IPS-20b (cell line): ENCODE results near the gene PCMTD2.
A peak's percentile ranks its signal among the peaks of the same experiment; 100 is the strongest.

Source experiments
- H3K27ac ChIP-seq: one replicate; pipeline ENCODE4 v1.5.1; 2013; ENCODE audit warnings: low read length
- H3K27me3 ChIP-seq: 2 replicates; pipeline ENCODE4 v1.6.1; 2013; ENCODE audit warnings: mild to moderate bottlenecking, low read length, inconsistent platforms; ENCODE audit not compliant: insufficient read depth
- H3K36me3 ChIP-seq: 2 replicates; pipeline ENCODE4 v1.6.1; 2013; ENCODE audit warnings: low read depth, mild to moderate bottlenecking, inconsistent platforms, low read length, moderate library complexity; ENCODE audit not compliant: insufficient read depth
- H3K4me1 ChIP-seq: 2 replicates; pipeline ENCODE4 v1.6.1; 2013; ENCODE audit warnings: mild to moderate bottlenecking, control low read depth, inconsistent platforms, low read length, moderate library complexity; ENCODE audit not compliant: insufficient read depth
- H3K4me3 ChIP-seq: 2 replicates; pipeline ENCODE4 v1.5.1; 2013; ENCODE audit warnings: mild to moderate bottlenecking, low read length, inconsistent platforms
- H3K9ac ChIP-seq: 2 replicates; pipeline ENCODE4 v1.6.1; 2013; ENCODE audit warnings: low read depth, mild to moderate bottlenecking, inconsistent platforms, low read length, moderate library complexity
- H3K9me3 ChIP-seq: 2 replicates; pipeline ENCODE4 v1.6.1; 2013; ENCODE audit warnings: mild to moderate bottlenecking, low read depth, low read length, inconsistent platforms; ENCODE audit not compliant: insufficient read depth

Gene PCMTD2

GRCh38 chr20:64216910-64217309, 38.6 kb upstream of the PCMTD2 start:
- H3K4me3 ChIP-seq, result no peak overlapping the region
- H3K9ac ChIP-seq, result no peak overlapping the region
- H3K36me3 ChIP-seq, result no peaks in the 10 kb centered on the region
- no peaks in the 10 kb centered on the region for H3K4me1 ChIP-seq
- no peak overlapping the region for H3K27ac ChIP-seq
- H3K9me3 ChIP-seq, result no peaks in the 10 kb centered on the region
- no peaks in the 10 kb centered on the region for H3K27me3 ChIP-seq

- H3K27me3 ChIP-seq, result no peaks in the 10 kb centered on the region
- H3K27ac ChIP-seq, result no peak overlapping the region
- no peaks in the 10 kb centered on the region for H3K4me1 ChIP-seq
Observed at GRCh38 chr20:64217539-64218221, 37.9 kb upstream of the PCMTD2 start.

GRCh38 chr20:64219202-64219601, 36.3 kb upstream of the PCMTD2 start:
- Histone ChIP-seq H3K4me3 (no peak overlapping the region), H3K9me3 (no peaks in the 10 kb centered on the region), H3K4me1 (peaks cover 9% of the 10 kb centered on the region; the same call in 1 of the 2 replicates), H3K27me3 (no peaks in the 10 kb centered on the region), H3K36me3 (no peaks in the 10 kb centered on the region), H3K9ac (no peak overlapping the region), H3K27ac (no peak overlapping the region)

More at GRCh38 chr20:64217539-64218221, 37.9 kb upstream of the PCMTD2 start:
- H3K4me3 ChIP-seq, result no peak overlapping the region
- no peaks in the 10 kb centered on the region for H3K9me3 ChIP-seq
- H3K36me3 ChIP-seq, result no peaks in the 10 kb centered on the region
- H3K9ac ChIP-seq, result no peak overlapping the region

DNA sequence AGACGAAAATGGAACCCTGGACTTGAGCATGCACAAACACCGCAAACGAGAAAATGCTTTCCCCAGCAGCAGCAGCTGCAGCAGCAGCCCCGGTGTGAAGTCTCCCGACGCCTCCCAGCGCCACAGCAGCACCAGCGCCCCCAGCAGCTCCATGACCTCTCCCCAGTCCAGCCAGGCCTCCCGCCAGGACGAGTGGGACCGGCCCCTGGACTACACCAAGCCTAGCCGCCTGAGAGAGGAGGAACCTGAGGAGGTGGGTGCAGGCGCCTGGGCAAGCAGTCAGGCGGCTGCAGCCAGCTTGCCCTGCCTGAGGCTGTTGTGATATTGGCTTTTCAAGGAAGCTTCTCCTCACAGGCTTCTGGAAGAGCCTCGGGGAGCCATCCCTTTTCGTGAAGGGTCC, 35.8 kb upstream of the PCMTD2 start:
- no peaks in the 10 kb centered on the region for H3K9me3 ChIP-seq
- no peak overlapping the region for H3K4me3 ChIP-seq
- no peaks in the 10 kb centered on the region for H3K27me3 ChIP-seq
- no peaks in the 10 kb centered on the region for H3K36me3 ChIP-seq
- peaks cover 9% of the 10 kb centered on the region; the same call in 1 of the 2 replicates for H3K4me1 ChIP-seq
- H3K27ac ChIP-seq, result no peak overlapping the region
- no peak overlapping the region for H3K9ac ChIP-seq

DNA sequence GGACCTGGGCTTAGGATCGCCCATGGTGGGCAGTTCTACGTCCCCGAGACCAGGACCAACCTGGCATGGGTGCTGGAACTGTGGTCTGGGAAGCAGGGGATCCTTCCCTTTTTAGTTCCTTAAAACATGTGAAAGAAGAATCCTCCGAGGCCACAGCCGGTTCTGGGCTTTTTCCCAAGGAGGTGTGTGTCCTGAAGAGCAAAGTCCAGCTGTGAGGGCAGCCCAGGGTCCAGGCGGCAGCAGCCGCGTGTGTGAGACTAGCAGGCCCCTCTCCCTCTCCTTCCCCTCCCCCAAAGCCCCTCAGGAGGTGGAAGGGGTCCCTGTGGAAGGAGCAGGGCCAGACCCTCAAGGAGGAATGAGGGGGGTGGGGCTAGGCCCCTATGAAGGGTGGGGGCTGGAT, 35.1 kb upstream of the PCMTD2 start:
- no peak overlapping the region for H3K27ac ChIP-seq
- H3K4me3 ChIP-seq, result no peak overlapping the region
- no peak overlapping the region for H3K9ac ChIP-seq
- no peaks in the 10 kb centered on the region for H3K36me3 ChIP-seq
- H3K9me3 ChIP-seq, result no peaks in the 10 kb centered on the region
- H3K4me1 ChIP-seq, result peaks cover 9% of the 10 kb centered on the region; the same call in 1 of the 2 replicates
- H3K27me3 ChIP-seq, result no peaks in the 10 kb centered on the region

DNA sequence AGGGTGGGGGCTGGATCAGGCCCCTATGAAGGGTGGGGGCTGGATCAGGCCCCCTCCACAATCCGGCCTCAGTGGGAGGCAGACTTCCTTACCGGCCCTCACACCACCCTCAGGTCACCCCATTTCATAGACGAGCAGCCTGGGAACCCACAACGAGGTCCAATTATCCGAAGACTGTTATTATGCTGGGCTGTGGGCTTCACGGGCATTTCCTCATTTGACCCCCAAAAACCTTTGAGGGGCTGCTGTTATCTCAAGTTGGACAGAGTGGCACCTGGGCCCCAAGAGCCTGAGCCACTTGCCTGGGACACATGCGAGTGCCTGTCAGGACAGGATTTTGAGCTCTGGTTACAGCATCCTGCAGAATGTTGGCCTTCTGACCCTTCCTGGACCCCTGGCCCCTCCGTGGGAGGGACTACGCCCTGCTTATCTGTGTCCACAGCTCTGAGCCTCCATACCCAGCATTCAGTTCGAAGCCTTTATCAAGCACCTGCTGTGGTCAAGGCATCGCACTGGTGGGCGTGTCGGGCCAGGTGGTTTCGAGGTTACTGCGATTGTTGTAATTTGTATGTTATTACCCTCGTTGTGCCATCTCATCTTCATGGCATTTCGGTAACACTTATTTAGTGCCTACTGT, 34.5 kb upstream of the PCMTD2 start:
- peaks cover 9% of the 10 kb centered on the region; the same call in 1 of the 2 replicates for H3K4me1 ChIP-seq
- H3K27me3 ChIP-seq, result no peaks in the 10 kb centered on the region
- H3K9ac ChIP-seq, result no peak overlapping the region
- no peak overlapping the region for H3K4me3 ChIP-seq
- no peak overlapping the region for H3K27ac ChIP-seq
- no peaks in the 10 kb centered on the region for H3K36me3 ChIP-seq
- H3K9me3 ChIP-seq, result no peaks in the 10 kb centered on the region

DNA sequence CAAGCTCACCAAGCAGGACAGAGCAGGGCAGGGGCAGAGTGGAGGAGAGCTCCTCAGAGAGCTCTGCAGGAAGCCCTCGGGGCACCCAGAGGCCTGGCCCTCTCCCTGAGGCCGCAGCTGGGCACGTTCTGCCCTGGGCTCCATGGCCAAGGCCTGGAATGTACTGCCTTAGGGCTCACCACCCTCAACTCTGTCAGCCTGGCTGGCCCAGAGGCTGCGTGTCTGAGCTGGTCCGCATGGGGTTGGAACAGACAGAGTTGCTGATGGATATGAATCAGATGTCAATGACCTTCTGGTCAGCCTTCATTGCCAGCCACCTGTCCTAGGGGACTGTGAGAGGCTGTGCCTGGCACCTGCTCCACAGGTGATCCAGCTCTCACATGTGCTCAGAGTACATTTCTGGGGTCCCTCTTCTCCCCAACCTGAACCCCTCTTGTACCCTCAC, 33.2 kb upstream of the PCMTD2 start:
- H3K9me3 ChIP-seq, result no peaks in the 10 kb centered on the region
- H3K27me3 ChIP-seq, result no peaks in the 10 kb centered on the region
- H3K4me1 ChIP-seq, result peaks cover 9% of the 10 kb centered on the region; the same call in 1 of the 2 replicates
- H3K9ac ChIP-seq, result no peak overlapping the region
- no peak overlapping the region for H3K4me3 ChIP-seq
- no peaks in the 10 kb centered on the region for H3K36me3 ChIP-seq
- no peak overlapping the region for H3K27ac ChIP-seq

GRCh38 chr20:64222851-64223525, 32.6 kb upstream of the PCMTD2 start:
- Histone ChIP-seq H3K4me3 (no peak overlapping the region), H3K36me3 (no peaks in the 10 kb centered on the region), H3K4me1 (peaks cover 9% of the 10 kb centered on the region; the same call in 1 of the 2 replicates), H3K27me3 (no peaks in the 10 kb centered on the region), H3K9ac (no peak overlapping the region), H3K9me3 (no peaks in the 10 kb centered on the region), H3K27ac (no peak overlapping the region)

GRCh38 chr20:64223526-64224067, 32.0 kb upstream of the PCMTD2 start:
- Histone ChIP-seq H3K9ac (peak overlapping the region; percentile 20; the same call in 1 of the 2 replicates), H3K4me1 (peaks cover 9% of the 10 kb centered on the region; the same call in 1 of the 2 replicates), H3K27me3 (no peaks in the 10 kb centered on the region), H3K4me3 (no peak overlapping the region), H3K36me3 (no peaks in the 10 kb centered on the region), H3K9me3 (no peaks in the 10 kb centered on the region), H3K27ac (no peak overlapping the region)

- no peak overlapping the region for H3K9ac ChIP-seq
- H3K27me3 ChIP-seq, result no peaks in the 10 kb centered on the region
- no peak overlapping the region for H3K4me3 ChIP-seq
- H3K4me1 ChIP-seq, result peaks cover 9% of the 10 kb centered on the region; the same call in 1 of the 2 replicates
- H3K36me3 ChIP-seq, result no peaks in the 10 kb centered on the region
- H3K9me3 ChIP-seq, result no peaks in the 10 kb centered on the region
- no peak overlapping the region for H3K27ac ChIP-seq
Observed at GRCh38 chr20:64224351-64225170, 31.0 kb upstream of the PCMTD2 start.

DNA sequence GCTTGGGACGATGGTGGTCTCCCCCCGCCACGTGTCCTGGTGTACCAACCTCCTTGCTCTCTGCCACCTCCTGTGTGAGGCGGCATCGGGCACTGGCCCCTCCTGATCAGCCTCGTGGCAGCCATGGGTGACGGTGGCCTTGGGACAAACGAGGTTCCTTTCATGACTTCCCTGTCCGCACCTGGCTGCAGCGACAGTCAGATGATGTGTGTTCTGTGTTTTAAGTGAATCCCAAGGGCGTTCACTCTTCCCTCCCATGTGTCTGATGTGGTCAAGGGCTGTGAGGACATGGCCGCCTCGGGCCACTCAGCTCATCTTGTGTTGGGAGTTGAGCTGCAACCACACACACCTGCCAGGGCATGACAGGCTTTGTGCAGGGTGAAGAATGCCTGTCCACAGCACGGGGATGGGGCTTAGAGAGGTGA, 30.4 kb upstream of the PCMTD2 start:
- no peaks in the 10 kb centered on the region for H3K9me3 ChIP-seq
- no peaks in the 10 kb centered on the region for H3K36me3 ChIP-seq
- H3K4me1 ChIP-seq, result peaks cover 9% of the 10 kb centered on the region; the same call in 1 of the 2 replicates
- H3K27ac ChIP-seq, result no peak overlapping the region
- no peak overlapping the region for H3K4me3 ChIP-seq
- no peak overlapping the region for H3K9ac ChIP-seq
- H3K27me3 ChIP-seq, result no peaks in the 10 kb centered on the region
